SK-N-SH treated with all-trans-retinoic acid at 6 μM for 48 hours (cell line): ENCODE data around the gene ANKRD33B.

Source experiments
- ATAC-seq: fragments of 200-7000 bp; cut with Tn5 transposase; 3 replicates; pipeline ENCODE4 v1.9.1; 2020; ENCODE audit warnings: mild to moderate bottlenecking, moderate library complexity
- ARNTL ChIP-seq: fragments of 450-650 bp; formaldehyde crosslinking; IDR thresholded peaks from 2 replicates; pipeline ENCODE4 v1.5.0; 2020; ENCODE audit warnings: low read depth, mild to moderate bottlenecking, moderate library complexity, borderline replicate concordance
- BACH2 ChIP-seq: fragments of 250-450 bp; sonication (Bioruptor Pico); IDR thresholded peaks from 2 replicates; pipeline ENCODE4 v1.9.0; 2021; ENCODE audit warnings: mild to moderate bottlenecking, borderline replicate concordance
- CSDC2 ChIP-seq: fragments of 250-450 bp; sonication (Bioruptor Pico); IDR thresholded peaks from 2 replicates; pipeline ENCODE4 v1.5.0; 2020; ENCODE audit warnings: mild to moderate bottlenecking, moderate library complexity
- ESRRG ChIP-seq: fragments of 250-450 bp; sonication (Bioruptor Pico); IDR thresholded peaks from 2 replicates; pipeline ENCODE4 v1.6.1; 2021; ENCODE audit warnings: mild to moderate bottlenecking
- ISL1 ChIP-seq: fragments of 250-450 bp; sonication (Bioruptor Pico); IDR thresholded peaks from 2 replicates; pipeline ENCODE4 v2.1.2; 2022; ENCODE audit warnings: mild to moderate bottlenecking, moderate library complexity
- OSR1 ChIP-seq: fragments of 250-450 bp; sonication (Bioruptor Pico); IDR thresholded peaks from 2 replicates; pipeline ENCODE4 v1.8.0; 2022; ENCODE audit warnings: moderate library complexity, mild to moderate bottlenecking, inconsistent platforms
- POU6F1 ChIP-seq: fragments of 250-450 bp; sonication (Bioruptor Pico); IDR thresholded peaks from 2 replicates; pipeline ENCODE4 v1.8.0; 2021; ENCODE audit warnings: low read depth, mild to moderate bottlenecking, moderate library complexity, borderline replicate concordance
- PPARA ChIP-seq: fragments of 250-450 bp; sonication (Bioruptor Pico); IDR thresholded peaks from 2 replicates; pipeline ENCODE4 v1.5.0; 2020; ENCODE audit warnings: mild to moderate bottlenecking, borderline replicate concordance
- RARB ChIP-seq: fragments of 250-450 bp; sonication (Bioruptor Pico); IDR thresholded peaks from 2 replicates; pipeline ENCODE4 v1.8.0; 2021; ENCODE audit warnings: mild to moderate bottlenecking, moderate library complexity
- SNAI2 ChIP-seq: fragments of 250-450 bp; sonication (Bioruptor Pico); IDR thresholded peaks from 2 replicates; pipeline ENCODE4 v1.5.0; 2020; ENCODE audit warnings: mild to moderate bottlenecking, moderate library complexity
- TOX ChIP-seq: fragments of 250-450 bp; sonication (Bioruptor Pico); IDR thresholded peaks from 2 replicates; pipeline ENCODE4 v1.8.0; 2021; ENCODE audit warnings: mild to moderate bottlenecking, moderate library complexity, borderline replicate concordance
- TSHZ2 ChIP-seq: fragments of 250-450 bp; sonication (Bioruptor Pico); IDR thresholded peaks from 2 replicates; pipeline ENCODE4 v1.5.0; 2020; ENCODE audit warnings: mild to moderate bottlenecking, moderate library complexity
- ZFP3 ChIP-seq: fragments of 250-450 bp; sonication (Bioruptor Pico); IDR thresholded peaks from 2 replicates; pipeline ENCODE4 v1.5.0; 2020; ENCODE audit warnings: mild to moderate bottlenecking, moderate library complexity
- ZFP30 ChIP-seq: fragments of 450-650 bp; formaldehyde crosslinking; IDR thresholded peaks from 2 replicates; pipeline ENCODE4 v1.5.0; 2022; ENCODE audit warnings: mild to moderate bottlenecking, moderate library complexity
- ZNF565 ChIP-seq: fragments of 450-650 bp; formaldehyde crosslinking; conservative IDR thresholded peaks from 2 replicates; pipeline ENCODE4 v1.5.0; 2020; ENCODE audit warnings: low read depth, mild to moderate bottlenecking, moderate library complexity
- ZNF70 ChIP-seq: fragments of 450-650 bp; formaldehyde crosslinking; IDR thresholded peaks from 2 replicates; pipeline ENCODE4 v1.5.0; 2020; ENCODE audit warnings: mild to moderate bottlenecking, moderate library complexity
- ZNF8 ChIP-seq: fragments of 450-650 bp; formaldehyde crosslinking; IDR thresholded peaks from 2 replicates; pipeline ENCODE4 v1.5.0; 2020; ENCODE audit warnings: mild to moderate bottlenecking, moderate library complexity
- TF ChIP-seq, protein P1 (sequence below): fragments of 250-450 bp; sonication (Bioruptor Pico); IDR thresholded peaks from 2 replicates; pipeline ENCODE4 v1.8.0; 2020; ENCODE audit warnings: mild to moderate bottlenecking, moderate library complexity, borderline replicate concordance
- TF ChIP-seq, protein P2 (sequence below): fragments of 250-450 bp; sonication (Bioruptor Pico); IDR thresholded peaks from 2 replicates; pipeline ENCODE4 v1.5.1; 2020; ENCODE audit warnings: low read depth, mild to moderate bottlenecking, moderate library complexity

Gene ANKRD33B

GRCh38 chr5:10578869-10579268, 15.0 kb downstream of the ANKRD33B start (continued):
- TF ChIP-seq POU6F1 (CRISPR knock-in tag) (no peak), ZNF70 (CRISPR knock-in tag) (no peak), ZFP30 (no peak), ESRRG (CRISPR knock-in tag) (no peak), ARNTL (no peak)

- no peak for ATAC-seq
- TF ChIP-seq BACH2 (CRISPR knock-in tag) = no peak
- TF ChIP-seq ZNF8 = no peak
- TF ChIP-seq ARNTL = no peak
- TF ChIP-seq CSDC2 (CRISPR knock-in tag) = no peak
- no peak for TF ChIP-seq POU6F1 (CRISPR knock-in tag)
- TF ChIP-seq ZNF565 (CRISPR knock-in tag) = no peak
- no peak for TF ChIP-seq ISL1 (CRISPR knock-in tag)
- TF ChIP-seq, protein P1, sequence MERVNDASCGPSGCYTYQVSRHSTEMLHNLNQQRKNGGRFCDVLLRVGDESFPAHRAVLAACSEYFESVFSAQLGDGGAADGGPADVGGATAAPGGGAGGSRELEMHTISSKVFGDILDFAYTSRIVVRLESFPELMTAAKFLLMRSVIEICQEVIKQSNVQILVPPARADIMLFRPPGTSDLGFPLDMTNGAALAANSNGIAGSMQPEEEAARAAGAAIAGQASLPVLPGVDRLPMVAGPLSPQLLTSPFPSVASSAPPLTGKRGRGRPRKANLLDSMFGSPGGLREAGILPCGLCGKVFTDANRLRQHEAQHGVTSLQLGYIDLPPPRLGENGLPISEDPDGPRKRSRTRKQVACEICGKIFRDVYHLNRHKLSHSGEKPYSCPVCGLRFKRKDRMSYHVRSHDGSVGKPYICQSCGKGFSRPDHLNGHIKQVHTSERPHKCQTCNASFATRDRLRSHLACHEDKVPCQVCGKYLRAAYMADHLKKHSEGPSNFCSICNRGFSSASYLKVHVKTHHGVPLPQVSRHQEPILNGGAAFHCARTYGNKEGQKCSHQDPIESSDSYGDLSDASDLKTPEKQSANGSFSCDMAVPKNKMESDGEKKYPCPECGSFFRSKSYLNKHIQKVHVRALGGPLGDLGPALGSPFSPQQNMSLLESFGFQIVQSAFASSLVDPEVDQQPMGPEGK (CRISPR knock-in tag) = no peak
- TF ChIP-seq, protein P2, sequence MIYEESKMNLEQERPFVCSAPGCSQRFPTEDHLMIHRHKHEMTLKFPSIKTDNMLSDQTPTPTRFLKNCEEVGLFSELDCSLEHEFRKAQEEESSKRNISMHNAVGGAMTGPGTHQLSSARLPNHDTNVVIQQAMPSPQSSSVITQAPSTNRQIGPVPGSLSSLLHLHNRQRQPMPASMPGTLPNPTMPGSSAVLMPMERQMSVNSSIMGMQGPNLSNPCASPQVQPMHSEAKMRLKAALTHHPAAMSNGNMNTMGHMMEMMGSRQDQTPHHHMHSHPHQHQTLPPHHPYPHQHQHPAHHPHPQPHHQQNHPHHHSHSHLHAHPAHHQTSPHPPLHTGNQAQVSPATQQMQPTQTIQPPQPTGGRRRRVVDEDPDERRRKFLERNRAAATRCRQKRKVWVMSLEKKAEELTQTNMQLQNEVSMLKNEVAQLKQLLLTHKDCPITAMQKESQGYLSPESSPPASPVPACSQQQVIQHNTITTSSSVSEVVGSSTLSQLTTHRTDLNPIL (CRISPR knock-in tag) = no peak
- TF ChIP-seq RARB (CRISPR knock-in tag) = no peak
- no peak for TF ChIP-seq OSR1 (CRISPR knock-in tag)
- no peak for TF ChIP-seq TOX (CRISPR knock-in tag)
- TF ChIP-seq ZFP3 (CRISPR knock-in tag) = no peak
- TF ChIP-seq PPARA (CRISPR knock-in tag) = no peak
- no peak for TF ChIP-seq TSHZ2 (CRISPR knock-in tag)
- TF ChIP-seq SNAI2 = no peak
- no peak for TF ChIP-seq ZFP30
- TF ChIP-seq, all 23 proteins: peak for 0
These were observed 16.0 kb downstream of the ANKRD33B start for GRCh38 chr5:10579536-10580521.
